T-helper 1 cell (primary cell): ENCODE data around the gene KCNB1.
"Not testable (repeated sequence)": the region's sequence is repeated elsewhere in the genome, so short reads cannot be mapped to it uniquely, and the experiment has no call there.

Experiments used
- DNase-seq, 5 donors: peaks; one replicate each; pipeline ENCODE4 v3.0.0-alpha.2; 2012 to 2020

The KCNB1 gene

GRCh38 chr20:49432550-49432949 is 49.9 kb downstream of the KCNB1 start:
- DNase-seq: no peak

GRCh38 chr20:49431329-49431728 is 51.1 kb downstream of the KCNB1 start:
- DNase-seq: no peak

GRCh38 chr20:49430320-49430719 is 52.1 kb downstream of the KCNB1 start:
- DNase-seq: no peak

- no peak for DNase-seq
Observed at GRCh38 chr20:49427751-49428518, 54.5 kb downstream of the KCNB1 start.

- no peak for DNase-seq
Observed at GRCh38 chr20:49426873-49427272, 55.6 kb downstream of the KCNB1 start.

- DNase-seq: no peak
Observed at GRCh38 chr20:49426395-49426794, 56.1 kb downstream of the KCNB1 start.

- DNase-seq: no peak
Observed at GRCh38 chr20:49424536-49424935, 57.9 kb downstream of the KCNB1 start.

- no peak for DNase-seq
Observed at GRCh38 chr20:49422161-49422560, 60.3 kb downstream of the KCNB1 start.

- DNase-seq: no peak
Observed at GRCh38 chr20:49420811-49421295, 61.6 kb downstream of the KCNB1 start.

GRCh38 chr20:49420292-49420691 is 62.2 kb downstream of the KCNB1 start:
- no peak for DNase-seq

GRCh38 chr20:49419785-49420184 is 62.7 kb downstream of the KCNB1 start:
- DNase-seq: no peak

- no peak for DNase-seq
Observed at GRCh38 chr20:49418809-49419208, 63.7 kb downstream of the KCNB1 start.

- DNase-seq: no peak
Observed at GRCh38 chr20:49417843-49418555, 64.5 kb downstream of the KCNB1 start.

- no peak for DNase-seq
Observed at GRCh38 chr20:49415668-49416044, 66.8 kb downstream of the KCNB1 start.

- DNase-seq: no peak
Observed at GRCh38 chr20:49415005-49415667, 67.3 kb downstream of the KCNB1 start.

- no peak for DNase-seq
Observed at GRCh38 chr20:49413677-49414076, 68.8 kb downstream of the KCNB1 start.

- DNase-seq: no peak
Observed at GRCh38 chr20:49412953-49413352, 69.5 kb downstream of the KCNB1 start.

- DNase-seq: no peak
Observed at GRCh38 chr20:49412254-49412653, 70.2 kb downstream of the KCNB1 start.

GRCh38 chr20:49411221-49411925 is 71.1 kb downstream of the KCNB1 start:
- DNase-seq: no peak

- not testable (repeated sequence) for DNase-seq
Observed at GRCh38 chr20:49409975-49410621, 72.4 kb downstream of the KCNB1 start.

- no peak for DNase-seq
Observed at GRCh38 chr20:49409302-49409974, 73.0 kb downstream of the KCNB1 start.
